Keratinocyte (primary cell): ENCODE measurements around the gene IL1A. TPM values are rescaled to one million over a fixed set of nuclear protein-coding genes. Genes with fewer than 3 reads are reported as not detected.

Source experiments
- DNase-seq: peaks from one replicate; pipeline ENCODE4 v3.0.0-alpha.2; 2011; ENCODE audit warnings: low read depth, missing footprints, low spot score
- FAIRE-seq: peaks from 2 replicates; lab custom pipeline; 2011; peaks lifted over from hg19 to GRCh38; lab: Jason Lieb, UNC
- H2AFZ ChIP-seq: 2 replicates; pipeline ENCODE4 v1.6.0; 2012; ENCODE audit warnings: low read length, control low read depth, inconsistent platforms; ENCODE audit not compliant: control insufficient read depth
- H3K27ac ChIP-seq: 2 replicates; pipeline ENCODE4 v1.5.1; 2011; ENCODE audit warnings: low read length; ENCODE audit not compliant: control insufficient read depth, insufficient read depth
- H3K27me3 ChIP-seq: 3 replicates; pipeline ENCODE4 v1.6.0; 2011; ENCODE audit warnings: low read length; ENCODE audit not compliant: control insufficient read depth, insufficient read depth; ENCODE audit errors: extremely low read depth
- H3K36me3 ChIP-seq, 2 experiments: 2 replicates in 1 of 2; 3 replicates in 1 of 2; pipeline ENCODE4 v1.5.1; 2011; ENCODE audit warnings: low read length in 2 of 2, mild to moderate bottlenecking in 1 of 2; ENCODE audit not compliant: control insufficient read depth in 2 of 2, insufficient read depth in 2 of 2; ENCODE audit errors: extremely low read depth in 1 of 2
- H3K4me1 ChIP-seq: 3 replicates; pipeline ENCODE4 v1.5.1; 2011; ENCODE audit warnings: low read length; ENCODE audit not compliant: control insufficient read depth, insufficient read depth; ENCODE audit errors: extremely low read depth
- H3K4me2 ChIP-seq: 3 replicates; pipeline ENCODE4 v1.6.0; 2011; ENCODE audit warnings: low read depth, low read length; ENCODE audit not compliant: control insufficient read depth, insufficient read depth; ENCODE audit errors: extremely low read depth
- H3K4me3 ChIP-seq, 3 experiments: fragments of 200-600 bp in 1 of 3; sonication (generic) in 1 of 3; 2 replicates in 2 of 3; 3 replicates in 1 of 3; pipeline ENCODE4 v1.5.1; 2011 to 2016; ENCODE audit warnings: low read length in 3 of 3, mild to moderate bottlenecking in 3 of 3, control low read depth in 2 of 3, inconsistent platforms in 1 of 3, low read depth in 1 of 3, mixed read lengths in 1 of 3, mixed run types in 1 of 3, moderate library complexity in 1 of 3; ENCODE audit not compliant: control insufficient read depth in 2 of 3, insufficient read depth in 2 of 3; ENCODE audit errors: extremely low read depth in 1 of 3
- H3K79me2 ChIP-seq: 2 replicates; pipeline ENCODE4 v1.6.0; 2012; ENCODE audit warnings: low read length; ENCODE audit not compliant: control insufficient read depth, insufficient read depth
- H3K9ac ChIP-seq: 3 replicates; pipeline ENCODE4 v1.6.0; 2011; ENCODE audit warnings: low read length; ENCODE audit not compliant: control insufficient read depth, insufficient read depth; ENCODE audit errors: extremely low read depth
- H3K9me1 ChIP-seq: 3 replicates; pipeline ENCODE4 v1.6.0; 2011; ENCODE audit warnings: low read length; ENCODE audit not compliant: control insufficient read depth, insufficient read depth; ENCODE audit errors: extremely low read depth
- H3K9me3 ChIP-seq: 2 replicates; pipeline ENCODE4 v1.5.1; 2012; ENCODE audit warnings: low read depth, low read length; ENCODE audit not compliant: control insufficient read depth
- H4K20me1 ChIP-seq: 3 replicates; pipeline ENCODE4 v1.6.0; 2011; ENCODE audit warnings: low read length; ENCODE audit not compliant: control insufficient read depth, insufficient read depth; ENCODE audit errors: extremely low read depth
- CTCF ChIP-seq, 3 experiments: IDR thresholded peaks in 1 of 3; conservative IDR thresholded peaks in 1 of 3; optimal IDR thresholded peaks in 1 of 3; 2 replicates in 2 of 3; 3 replicates in 1 of 3; pipeline versions ENCODE3 to v1.5.1; 2011; ENCODE audit warnings: low read length in 3 of 3, mild to moderate bottlenecking in 3 of 3, moderate library complexity in 2 of 3, control low read depth in 1 of 3, inconsistent platforms in 1 of 3; ENCODE audit not compliant: insufficient read depth in 2 of 3; ENCODE audit errors: extremely low read depth in 1 of 3
- EZH2 ChIP-seq: IDR thresholded peaks from one replicate; pipeline ENCODE4 v1.6.1; 2012; ENCODE audit warnings: inconsistent platforms, mild to moderate bottlenecking, low read length, moderate library complexity
- dilution Hi-C: fragments of 300-500 bp; cut with MboI; formaldehyde crosslinking; loops from one replicate; pipeline ENCODE4 v1.7.0; 2020; ENCODE audit warnings: low sequenced_read_pairs; ENCODE audit not compliant: extremely low pct_ligation_motif_present
- polyA plus RNA-seq, 5 experiments: library from polyadenylated mRNA; depleted of rRNA in 3 of 5; stranded (reverse) in 3 of 5; stranded (forward) in 1 of 5; unstranded in 1 of 5; fragments of >200 nt; gene quantifications; 1 replicate in 1 of 5; 2 replicates in 3 of 5; 3 replicates in 1 of 5; pipeline versions ENCODE4 v1.2.1 to v1.2.3, GENCODE V29; 2011 to 2012; ENCODE audit warnings: missing spikeins in 2 of 5, low read depth in 1 of 5, low replicate concordance in 1 of 5

IL1A gene
- polyA plus RNA-seq, 1 donor (not counting 4 experiments of a cell fraction or from before 2014, with no cell fraction given), result 269 TPM

GRCh38 chr2:112751451-112752197 lies 32.7 kb downstream of the IL1A start:
- H3K9me1 ChIP-seq, result no peaks in the 10 kb centered on the region
- FAIRE-seq (no peak), DNase-seq (no peak)
- H3K36me3 ChIP-seq, result peaks cover 0 to 46% of the 10 kb centered on the region in 2 experiments
- no peak overlapping the region for H3K4me3 ChIP-seq
- peaks cover 59% of the 10 kb centered on the region for H3K79me2 ChIP-seq
- no peaks in the 10 kb centered on the region for H4K20me1 ChIP-seq
- no peak overlapping the region for H3K9ac ChIP-seq
- no peak overlapping the region for H3K27ac ChIP-seq
- dilution Hi-C loops, result no loop called here
- no peaks in the 10 kb centered on the region for H3K9me3 ChIP-seq
- H2AFZ ChIP-seq, result no peak overlapping the region
- H3K27me3 ChIP-seq, result no peaks in the 10 kb centered on the region
- peaks cover 4% of the 10 kb centered on the region for H3K4me1 ChIP-seq
- TF ChIP-seq CTCF (optimal IDR thresholded peaks at IDR 0.05 in 1 of 3, IDR thresholded peaks at IDR 0.05 in 1 of 3, conservative IDR thresholded peaks at IDR 0.05 in 1 of 3; ENCODE audit: extremely low read depth in 1 of 3, insufficient read depth in 2 of 3, low read length in 3 of 3), result no peak
- TF ChIP-seq EZH2, result no peak
- H3K4me2 ChIP-seq, result no peak overlapping the region

- Histone ChIP-seq H3K4me1 (peaks cover 4% of the 10 kb centered on the region), H3K4me3 (no peak overlapping the region), H3K27me3 (no peaks in the 10 kb centered on the region), H3K27ac (no peak overlapping the region), H3K9me3 (no peaks in the 10 kb centered on the region), H3K4me2 (no peak overlapping the region), H2AFZ (no peak overlapping the region), H3K9me1 (no peaks in the 10 kb centered on the region), H4K20me1 (no peaks in the 10 kb centered on the region), H3K36me3 (peaks cover 0 to 41% of the 10 kb centered on the region in 2 experiments), H3K79me2 (peaks cover 58% of the 10 kb centered on the region), H3K9ac (no peak overlapping the region)
- dilution Hi-C loops, result no loop called here
- no peak for FAIRE-seq
- DNase-seq, result no peak
- TF ChIP-seq CTCF (optimal IDR thresholded peaks at IDR 0.05 in 1 of 3, IDR thresholded peaks at IDR 0.05 in 1 of 3, conservative IDR thresholded peaks at IDR 0.05 in 1 of 3; ENCODE audit: extremely low read depth in 1 of 3, insufficient read depth in 2 of 3, low read length in 3 of 3) (no peak), EZH2 (no peak)
Measured at GRCh38 chr2:112750560-112750843, 33.8 kb downstream of the IL1A start.
